HG03060 (cell line): ENCODE results near the gene EFHD1.

Experiments used
- ATAC-seq: cut with Tn5 transposase; IDR thresholded peaks from one replicate; pipeline ENCODE4 v1.9.1; 2021; ENCODE audit warnings: low read depth, moderate number of reproducible peaks; ENCODE audit not compliant: unreplicated experiment

The EFHD1 gene, protein sequence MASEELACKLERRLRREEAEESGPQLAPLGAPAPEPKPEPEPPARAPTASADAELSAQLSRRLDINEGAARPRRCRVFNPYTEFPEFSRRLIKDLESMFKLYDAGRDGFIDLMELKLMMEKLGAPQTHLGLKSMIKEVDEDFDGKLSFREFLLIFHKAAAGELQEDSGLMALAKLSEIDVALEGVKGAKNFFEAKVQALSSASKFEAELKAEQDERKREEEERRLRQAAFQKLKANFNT

DNA sequence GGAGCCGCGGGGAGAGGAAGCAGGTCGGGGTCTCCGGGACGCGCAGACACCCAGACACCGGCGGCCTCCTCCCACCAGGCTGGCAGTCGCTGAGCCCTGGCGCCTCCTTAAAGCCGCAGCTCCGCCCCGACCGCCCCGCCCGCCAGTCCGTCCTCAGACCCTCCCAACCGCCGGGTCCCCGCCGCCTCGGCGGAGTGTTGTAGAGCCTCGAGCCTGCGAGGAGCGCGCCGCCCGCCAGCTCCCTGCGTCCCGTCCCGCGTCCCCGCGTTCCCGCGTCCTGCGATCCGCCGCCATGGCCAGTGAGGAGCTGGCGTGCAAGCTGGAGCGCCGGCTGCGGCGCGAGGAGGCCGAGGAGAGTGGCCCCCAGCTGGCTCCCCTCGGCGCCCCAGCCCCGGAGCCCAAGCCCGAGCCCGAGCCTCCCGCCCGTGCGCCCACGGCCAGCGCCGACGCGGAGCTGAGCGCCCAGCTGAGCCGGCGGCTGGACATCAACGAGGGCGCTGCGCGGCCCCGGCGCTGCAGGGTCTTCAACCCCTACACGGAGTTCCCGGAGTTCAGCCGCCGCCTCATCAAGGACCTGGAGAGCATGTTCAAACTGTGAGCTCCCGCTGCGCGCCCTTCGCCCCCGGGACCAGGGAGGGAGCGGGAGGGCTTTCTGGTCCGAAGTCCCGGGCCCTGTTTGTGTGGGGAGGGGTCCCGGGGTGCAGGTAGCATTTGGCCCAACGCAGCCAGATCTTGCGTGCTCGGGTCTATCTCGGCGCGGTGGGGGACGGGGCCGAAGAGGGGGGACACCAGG, at the start of gene EFHD1:
TSS of gene EFHD1 (plus strand) at position 192 of the 793 bp plus-strand sequence. CDS start at position 293, 101 bp downstream.
- no peak for ATAC-seq

DNA sequence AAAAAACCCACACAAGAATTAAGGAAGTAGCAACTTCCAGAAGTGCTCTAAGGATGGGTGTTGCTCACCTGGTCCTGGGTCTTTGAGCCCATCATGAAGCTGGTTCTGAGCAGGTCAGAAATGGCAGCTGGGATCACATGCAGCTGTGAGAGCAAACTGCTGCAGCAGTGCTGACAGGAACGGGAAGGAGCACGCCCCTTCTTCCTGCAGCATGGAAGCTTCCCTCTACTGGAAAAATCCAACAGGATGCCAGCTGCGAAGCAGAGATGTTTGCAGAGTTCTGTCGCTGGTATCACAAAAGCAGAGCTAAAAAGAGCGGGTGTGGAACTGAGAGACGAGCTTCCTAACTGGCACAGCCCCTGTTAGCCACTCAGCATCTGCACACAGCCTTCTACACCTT, 49.2 kb upstream of the EFHD1 start:
- ATAC-seq = no peak

DNA sequence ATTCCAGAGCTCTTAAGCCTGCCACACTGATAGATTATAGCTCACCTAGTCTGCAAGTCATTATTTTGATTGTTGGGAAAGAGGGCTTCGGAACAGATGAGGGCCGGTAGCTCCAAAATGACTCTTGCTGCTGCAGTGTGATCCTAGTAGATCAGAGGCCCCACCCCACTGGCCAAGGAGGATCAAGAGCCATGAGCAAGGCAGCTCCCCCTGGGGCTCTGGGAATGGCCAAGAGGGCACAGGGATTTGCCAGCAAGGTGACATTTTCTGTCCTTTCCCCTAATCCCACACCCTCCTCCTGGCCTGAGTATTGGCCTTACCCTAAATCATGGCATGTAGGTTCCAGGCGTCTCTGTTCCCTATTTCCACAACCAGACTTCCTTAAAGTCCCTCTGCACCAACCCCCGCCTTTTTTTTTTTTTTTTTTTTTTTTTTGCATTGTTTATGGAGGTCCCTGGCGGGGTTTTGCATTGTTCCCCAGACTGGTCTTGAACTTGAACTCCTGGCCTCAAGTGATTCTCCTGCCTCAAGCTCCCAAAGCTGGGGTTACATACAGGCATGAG, 46.4 kb upstream of the EFHD1 start:
- ATAC-seq = no peak

DNA sequence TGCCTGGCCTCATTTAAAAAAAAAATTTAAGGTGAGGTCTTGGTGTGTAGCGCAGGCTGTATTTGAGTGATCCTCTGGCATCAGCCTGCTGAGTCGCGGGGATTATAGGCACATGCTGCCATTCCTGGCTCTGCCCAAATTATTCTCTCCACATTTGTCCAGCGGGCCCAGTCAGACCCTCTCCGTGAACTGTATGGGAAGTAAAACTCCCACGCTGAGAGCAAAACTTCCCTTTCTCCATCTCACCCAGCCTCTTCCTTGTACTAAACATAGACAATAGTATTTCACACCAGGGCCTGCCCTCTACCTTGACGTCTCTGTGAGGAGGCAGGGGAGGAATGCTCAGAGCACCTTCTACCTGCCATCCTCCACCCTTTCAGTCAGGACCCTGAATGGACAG, 45.9 kb upstream of the EFHD1 start:
- no peak for ATAC-seq

DNA sequence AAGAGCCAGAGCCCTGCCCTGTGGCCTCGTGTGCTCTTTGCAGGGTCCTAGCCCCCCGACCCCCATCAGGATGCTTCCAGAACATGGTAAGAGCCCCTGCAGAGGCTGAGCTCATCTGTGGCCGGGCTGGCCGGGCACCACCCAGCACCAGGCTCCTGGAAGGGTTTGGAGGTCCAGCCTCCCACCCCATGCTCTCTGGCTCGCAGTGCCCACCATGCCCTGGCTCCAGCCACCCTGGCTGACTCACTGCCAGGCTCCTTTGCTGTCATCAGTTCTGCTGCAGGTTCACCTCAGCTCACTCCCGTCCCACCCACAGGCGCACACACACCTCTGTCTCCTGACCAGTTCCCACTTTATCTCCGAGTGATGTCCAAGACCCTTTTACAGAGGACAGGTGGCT, 45.4 kb upstream of the EFHD1 start:
- no peak for ATAC-seq

DNA sequence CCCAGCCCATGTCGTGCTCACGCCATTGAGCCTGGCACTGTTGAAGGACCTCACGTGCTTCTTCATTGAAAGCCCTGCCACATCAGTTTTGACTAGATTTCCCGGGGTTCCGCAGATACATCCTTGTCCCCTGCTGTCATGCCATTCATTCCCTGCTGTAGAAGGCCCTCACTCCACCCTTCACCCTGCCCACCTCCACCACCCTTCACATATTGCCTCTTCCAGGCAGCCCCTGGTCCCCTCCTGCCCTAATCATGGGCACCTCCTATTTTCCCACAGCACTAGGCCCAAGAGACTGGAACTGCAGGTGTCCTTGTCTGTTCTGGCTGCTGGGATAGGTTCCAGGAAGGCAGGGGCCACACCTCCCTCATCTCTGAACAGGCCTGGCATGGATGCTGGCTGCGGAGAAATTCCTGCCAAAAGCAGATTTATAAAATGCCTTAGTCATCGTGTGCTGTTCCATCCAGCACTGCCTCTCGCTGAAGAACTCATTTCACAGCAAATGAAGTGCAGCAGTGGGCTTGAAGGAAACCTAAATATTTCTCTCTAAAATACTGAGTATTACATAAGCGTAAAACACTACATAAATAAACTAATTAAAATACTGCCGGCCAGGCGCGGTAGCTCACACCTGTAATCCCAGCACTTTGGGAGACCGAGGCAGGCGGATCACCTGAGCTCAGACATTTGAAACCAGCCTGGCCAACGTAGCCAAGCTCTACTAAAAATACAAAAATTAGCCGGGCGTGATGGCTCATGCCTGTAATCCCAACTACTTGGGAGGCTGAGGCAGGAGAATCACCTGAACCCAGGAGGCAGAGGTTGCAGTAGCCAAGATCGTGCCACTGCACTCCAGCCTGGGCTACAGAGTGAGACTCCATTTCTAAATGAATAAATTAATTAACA, 44.5 kb upstream of the EFHD1 start:
- ATAC-seq = no peak

DNA sequence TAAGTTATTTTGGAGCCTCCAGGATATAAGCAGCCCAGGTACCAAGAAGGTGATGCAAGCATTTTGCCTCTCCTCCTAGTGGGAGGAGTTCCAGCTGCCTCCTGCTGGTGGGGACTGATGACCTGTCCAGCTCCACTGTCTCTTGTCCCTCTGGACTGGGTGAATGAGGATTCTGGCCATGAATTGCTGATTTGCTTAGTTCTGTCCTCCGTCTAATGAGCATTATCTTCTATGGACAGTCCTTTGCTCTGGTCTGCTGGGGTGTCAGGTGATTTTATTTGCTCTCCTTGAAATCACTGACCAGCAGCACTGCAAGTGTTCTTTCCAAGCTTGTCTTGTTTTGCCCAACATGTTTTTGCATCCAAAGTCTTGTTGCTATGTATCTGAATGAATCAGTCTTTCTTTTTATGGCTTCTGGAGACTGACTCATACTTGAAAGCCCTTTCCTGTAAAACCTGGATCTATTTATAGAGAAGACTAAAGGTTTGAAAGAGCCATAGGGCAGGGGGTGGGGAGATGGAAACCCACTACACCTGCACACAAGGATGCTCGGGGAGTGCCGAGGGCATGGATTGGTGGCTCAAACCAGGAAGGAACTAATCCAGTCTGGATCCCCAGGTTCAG, 40.5 kb upstream of the EFHD1 start:
- ATAC-seq = no peak

DNA sequence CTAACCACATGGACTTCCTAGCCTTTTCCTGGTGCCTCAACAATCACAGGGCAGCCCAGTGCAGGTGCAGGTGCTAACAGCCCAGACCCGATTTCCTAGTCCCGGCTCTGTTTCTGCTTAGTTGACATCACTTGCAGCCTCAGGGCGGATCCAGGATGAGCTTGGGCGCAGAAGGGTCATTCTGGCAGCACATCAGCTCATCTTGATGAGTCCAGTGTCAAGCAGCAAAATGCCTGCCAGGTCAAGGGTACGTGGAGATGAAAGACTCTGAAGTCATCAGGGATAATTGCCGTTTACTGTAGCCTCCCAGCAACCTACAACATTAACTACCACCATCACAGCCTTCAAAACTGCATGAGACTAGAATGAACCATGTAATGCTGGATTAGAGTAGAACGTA, 39.4 kb upstream of the EFHD1 start:
- ATAC-seq = no peak

DNA sequence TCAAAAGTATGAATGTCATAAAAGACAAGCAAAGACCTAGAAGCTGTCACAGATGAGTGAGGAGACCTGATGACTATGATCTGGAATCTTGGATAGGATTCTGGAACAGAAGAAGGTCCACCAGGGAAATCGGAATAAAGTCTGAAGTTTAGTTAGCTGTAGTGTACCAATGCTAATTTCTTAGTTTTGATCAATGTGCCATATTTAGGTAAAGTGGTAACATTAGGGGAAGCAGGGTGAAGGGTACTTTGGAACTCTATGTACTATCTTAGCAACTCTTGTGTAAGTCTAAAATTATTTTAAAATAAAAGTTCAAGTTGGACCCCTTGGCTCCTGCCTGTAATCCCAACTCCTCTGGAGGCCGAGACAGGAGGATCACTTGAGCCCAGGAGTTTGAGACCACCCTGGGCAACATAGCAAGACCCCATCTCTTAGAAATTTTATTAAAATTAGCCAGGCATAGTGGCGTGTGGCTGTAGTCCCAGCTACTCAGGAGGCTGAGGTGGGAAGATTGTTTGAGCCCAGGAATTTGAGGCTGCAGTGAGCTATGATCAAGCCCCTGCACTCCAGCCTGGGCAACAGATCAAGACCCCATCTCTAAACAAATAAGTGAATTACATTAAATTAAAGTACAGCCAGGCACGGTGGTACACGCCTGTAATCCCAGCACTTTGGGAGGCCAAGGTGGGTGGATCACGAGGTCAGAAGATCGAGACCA, 35.9 kb upstream of the EFHD1 start:
- ATAC-seq = no peak

DNA sequence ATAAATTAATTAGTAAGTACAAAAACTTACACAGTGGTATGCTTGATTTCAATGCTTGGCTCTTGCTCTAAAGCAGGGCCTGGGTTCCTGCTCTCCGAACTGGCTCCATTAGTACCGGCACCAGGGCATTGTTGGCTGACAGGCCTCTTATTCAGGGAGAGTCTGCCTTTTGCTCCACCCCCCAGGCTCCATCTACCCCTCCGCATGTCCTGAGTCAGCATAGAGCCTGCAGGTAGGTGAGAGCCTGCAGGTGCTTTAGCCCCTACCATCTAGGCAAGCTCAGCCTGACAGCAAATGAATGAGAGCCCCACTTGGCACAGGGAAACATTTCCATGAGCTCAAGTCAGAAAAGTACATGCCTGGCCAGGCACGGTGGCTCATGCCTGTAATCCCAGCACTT, 35.1 kb upstream of the EFHD1 start:
- ATAC-seq = no peak

DNA sequence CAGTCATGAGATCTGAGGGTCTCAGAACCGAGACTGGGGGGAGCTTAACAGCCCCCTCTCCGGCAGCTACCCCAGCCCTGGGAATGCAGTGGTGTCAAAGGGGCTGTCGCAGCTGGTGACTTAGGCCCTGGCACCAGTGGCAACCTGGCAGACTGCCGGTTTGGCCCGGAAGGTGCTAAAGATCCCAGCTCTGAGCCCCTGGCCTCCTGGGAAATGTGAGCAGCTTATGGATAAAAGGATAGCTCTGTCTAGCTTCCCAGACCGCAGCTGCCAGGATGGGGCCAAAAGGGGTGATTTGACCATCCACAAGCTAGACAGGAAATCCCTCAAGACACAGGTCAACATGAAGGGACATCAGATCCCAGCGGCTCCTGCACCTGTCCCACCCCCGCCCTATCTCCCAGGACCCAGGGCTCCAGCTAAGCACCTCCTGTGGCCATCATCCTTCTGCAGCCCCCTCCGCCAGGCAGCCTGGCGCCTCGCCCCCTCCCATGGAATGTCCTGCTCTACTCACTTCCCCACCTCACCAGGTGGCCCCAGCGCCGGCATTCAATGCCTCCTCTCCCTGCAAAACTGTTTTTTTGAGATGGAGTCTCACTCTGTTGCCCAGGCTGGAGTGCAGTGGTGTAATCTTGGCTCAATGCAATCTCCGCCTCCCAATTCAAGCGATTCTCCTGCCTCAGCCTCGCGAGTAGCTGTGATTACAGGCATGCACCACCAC, 33.2 kb upstream of the EFHD1 start:
- no peak for ATAC-seq

DNA sequence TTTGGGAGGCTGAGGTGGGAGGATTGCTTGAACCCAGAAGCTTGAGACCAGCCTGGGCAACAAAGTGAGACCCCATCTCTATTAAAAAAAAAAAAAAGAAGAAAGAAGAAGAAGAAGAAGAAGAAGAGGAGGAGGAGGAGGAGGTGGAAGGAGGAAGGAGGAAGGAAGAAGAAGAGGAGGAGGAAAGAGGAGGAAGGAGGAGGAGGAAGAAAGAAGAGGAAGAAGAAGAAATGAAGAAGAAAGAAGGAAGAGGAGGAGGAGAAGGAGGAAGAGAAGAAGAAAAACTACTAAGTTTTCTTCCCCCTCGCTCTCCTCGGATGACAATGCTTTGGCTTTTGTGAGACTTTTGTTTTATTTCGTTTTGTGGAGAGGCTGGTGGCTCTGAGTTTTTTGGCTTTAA, 30.1 kb upstream of the EFHD1 start:
- ATAC-seq = no peak

DNA sequence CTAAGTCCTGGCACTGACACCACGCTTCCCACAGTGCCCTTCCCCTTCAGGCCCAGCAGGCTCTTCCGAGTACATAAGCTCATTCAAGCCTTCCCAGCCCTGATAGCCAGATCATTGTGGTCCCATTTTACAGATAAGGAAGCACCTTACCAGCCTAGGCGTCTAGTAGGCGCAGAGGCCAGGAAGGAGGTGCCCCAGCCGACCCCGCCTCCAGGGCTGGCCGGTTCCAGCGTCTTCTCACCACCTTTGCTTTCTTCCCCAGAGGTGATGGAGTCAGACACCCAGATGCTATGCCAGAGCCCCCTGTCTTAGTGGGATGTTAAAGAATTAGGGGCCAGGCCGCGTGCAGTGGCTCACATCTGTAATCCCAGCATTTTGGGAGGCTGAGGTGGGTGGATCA, 28.9 kb upstream of the EFHD1 start:
- no peak for ATAC-seq

DNA sequence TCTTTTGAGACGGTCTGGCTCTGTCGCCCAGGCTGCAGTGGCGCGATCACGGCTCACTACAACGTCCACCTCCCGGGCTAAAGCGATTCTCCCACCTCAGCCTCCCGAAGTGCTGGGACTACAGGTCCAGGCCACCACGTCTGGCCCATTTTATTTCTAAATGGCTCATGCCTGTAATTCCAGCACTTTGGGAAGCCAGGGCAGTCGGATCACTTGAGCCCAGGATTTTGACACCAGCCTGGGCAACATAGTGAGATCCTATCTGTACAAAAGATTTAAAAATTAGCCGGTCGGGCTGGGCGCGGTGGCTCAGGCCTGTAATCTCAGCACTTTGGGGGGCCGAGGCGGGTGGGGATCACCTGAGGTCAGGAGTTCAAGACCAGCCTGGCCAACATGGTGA, 26.4 kb upstream of the EFHD1 start:
- no peak for ATAC-seq

DNA sequence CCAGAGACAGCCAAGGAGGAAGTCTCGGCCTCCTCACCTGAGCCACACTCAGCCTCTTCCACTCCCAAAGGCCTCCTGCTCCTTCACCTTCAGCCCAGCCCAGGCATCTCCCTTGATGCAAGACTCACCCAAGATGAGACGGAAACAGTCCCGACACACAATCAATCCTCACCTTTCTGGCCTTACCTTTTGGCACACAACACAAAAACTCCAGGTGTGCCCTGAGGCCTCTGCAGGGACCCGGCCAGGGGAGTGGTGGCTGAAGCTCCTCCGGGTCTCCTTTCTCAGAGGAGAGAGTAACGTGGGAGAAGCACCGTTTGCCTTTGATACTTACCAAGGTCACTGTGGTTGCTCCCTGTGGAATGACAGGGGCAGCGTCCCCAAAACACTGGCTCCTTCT, 23.8 kb upstream of the EFHD1 start:
- ATAC-seq = no peak

DNA sequence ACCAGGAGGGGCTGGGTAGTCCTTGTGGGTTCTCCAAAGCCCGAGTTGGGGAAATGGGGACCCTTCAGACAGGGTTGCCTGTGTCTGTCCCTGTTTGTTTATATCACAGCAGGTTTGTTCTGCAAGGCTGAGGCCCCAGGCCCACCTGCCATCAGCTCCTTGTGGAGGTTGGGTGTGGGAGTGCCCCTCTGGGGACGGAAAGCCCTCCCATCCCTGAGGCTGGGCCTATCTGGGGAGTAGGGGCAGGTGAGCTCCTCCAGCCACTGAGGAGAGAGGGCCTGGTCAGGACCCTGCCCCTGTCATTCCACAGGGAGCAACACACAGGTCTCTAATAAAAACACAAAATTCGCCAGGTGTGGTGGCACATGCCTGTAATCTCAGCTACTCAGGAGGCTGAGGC, 23.3 kb upstream of the EFHD1 start:
- no peak for ATAC-seq

DNA sequence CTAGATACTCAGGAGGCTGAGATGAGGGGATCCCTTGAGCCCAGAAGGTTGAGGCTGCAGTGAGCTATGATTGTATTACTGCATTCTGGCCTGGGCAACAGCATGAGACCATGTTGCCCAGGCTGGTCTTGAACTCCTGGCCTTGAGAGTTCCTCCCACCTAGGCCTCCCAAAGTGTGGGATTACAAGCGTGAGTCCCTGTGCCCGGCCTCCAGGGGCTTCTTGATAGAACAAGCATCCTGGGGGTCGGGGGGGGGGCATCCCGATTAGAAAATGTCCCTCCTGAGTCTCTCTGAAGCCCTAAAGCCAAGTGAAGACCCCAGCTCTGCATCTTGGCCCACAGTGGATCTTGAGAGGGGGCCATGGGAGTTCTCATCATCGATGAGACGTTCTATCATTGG, 22.3 kb upstream of the EFHD1 start:
- ATAC-seq = no peak

DNA sequence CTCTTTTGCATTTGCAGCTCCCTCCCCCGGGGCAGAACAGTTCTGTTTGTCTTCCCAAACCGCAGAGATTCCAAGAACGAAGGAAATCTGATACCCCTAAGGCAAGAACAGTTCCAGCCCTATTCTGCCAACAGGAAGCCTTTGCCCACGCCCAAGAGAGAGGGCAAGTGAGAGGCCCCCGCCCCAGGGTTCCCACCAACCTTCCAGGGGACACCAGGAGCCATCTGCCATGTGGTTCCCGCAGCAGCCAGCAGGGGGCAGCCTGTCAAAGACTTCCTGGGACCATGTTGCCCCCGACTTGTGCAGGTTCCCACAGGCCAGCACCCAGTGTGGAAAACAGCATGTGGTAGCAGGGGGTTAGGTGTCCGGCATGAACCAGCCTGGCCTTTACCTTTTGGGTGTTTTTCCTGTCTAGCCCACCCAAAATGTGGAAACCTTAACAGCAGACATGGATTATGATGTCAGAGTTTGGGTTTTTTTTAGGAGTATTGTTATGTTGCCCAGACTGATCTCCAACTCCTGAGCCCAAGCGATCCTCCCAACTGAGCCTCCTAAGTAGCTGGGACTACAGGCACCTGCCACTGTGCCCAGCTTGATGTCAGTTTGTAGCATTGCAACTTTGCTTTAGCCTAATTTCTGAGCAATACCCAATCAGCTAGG, 21.7 kb upstream of the EFHD1 start:
- ATAC-seq = no peak
